ENCODE data around the gene PDE4C. TPM values are rescaled to one million over a fixed set of nuclear protein-coding genes. Genes with fewer than 3 reads are reported as not detected.

PDE4C gene
- total RNA-seq, 1 donor from 2014 or later, result 0.28 TPM

GRCh38 chr19:18208098-18208951 lies 17.9 kb downstream of the PDE4C start:
- Mint-ChIP-seq H3K9me3 (no peaks in the 10 kb centered on the region), H3K36me3 (no peaks in the 10 kb centered on the region), H3K27me3 (ENCODE audit: insufficient read depth, low read depth) (peaks cover 7% of the 10 kb centered on the region), H3K4me1 (peaks cover 17% of the 10 kb centered on the region), H3K4me3 (no peak overlapping the region), H3K27ac (no peak overlapping the region)
- Histone ChIP-seq H3K79me2 (ENCODE audit: low read depth) (no peaks in the 10 kb centered on the region), H3K36me3 (no peaks in the 10 kb centered on the region), H3K27me3 (peaks cover 4% of the 10 kb centered on the region), H2AFZ (replicated peaks) (no peak overlapping the region), H3K27ac (no peak overlapping the region), H3K4me3 (no peak overlapping the region), H3K9ac (no peak overlapping the region), H3F3A (ENCODE audit: low read depth) (peaks cover 29% of the 10 kb centered on the region), H4K20me1 (ENCODE audit: low read depth) (no peaks in the 10 kb centered on the region), H3K4me1 (peaks cover 10% of the 10 kb centered on the region), H3K9me3 (ENCODE audit: low read depth) (no peaks in the 10 kb centered on the region), H3K4me2 (no peak overlapping the region)
- TF ChIP-seq CTCF (IDR thresholded peaks at IDR 0.05) (peak; percentile 60), EZH2phosphoT487 (IDR thresholded peaks at IDR 0.05) (no peak)
- DNase-seq (ENCODE audit: low spot score), result peak; percentile 57

GRCh38 chr19:18206018-18206417 lies 20.2 kb downstream of the PDE4C start:
- TF ChIP-seq EZH2 (IDR thresholded peaks at IDR 0.05) (no peak), EZH2phosphoT487 (IDR thresholded peaks at IDR 0.05) (no peak), CTCF (IDR thresholded peaks at IDR 0.05) (no peak)
- Mint-ChIP-seq H3K9me3 (no peaks in the 10 kb centered on the region), H3K4me1 (peaks cover 25% of the 10 kb centered on the region), H3K27ac (no peak overlapping the region), H3K4me3 (peak overlapping the region; percentile 91), H3K27me3 (ENCODE audit: insufficient read depth, low read depth) (peaks cover 6% of the 10 kb centered on the region), H3K36me3 (peaks cover 2% of the 10 kb centered on the region)
- Histone ChIP-seq H3K79me2 (ENCODE audit: low read depth) (no peaks in the 10 kb centered on the region), H3K27me3 (peaks cover 18% of the 10 kb centered on the region), H4K20me1 (ENCODE audit: low read depth) (no peaks in the 10 kb centered on the region), H3K27ac (no peak overlapping the region), H3K9ac (no peak overlapping the region), H3K4me2 (peak overlapping the region; percentile 80), H2AFZ (replicated peaks) (no peak overlapping the region), H3K9me3 (ENCODE audit: low read depth) (no peaks in the 10 kb centered on the region), H3K4me1 (peaks cover 16% of the 10 kb centered on the region), H3K4me3 (peak overlapping the region; percentile 62), H3F3A (ENCODE audit: low read depth) (peaks cover 34% of the 10 kb centered on the region), H3K36me3 (no peaks in the 10 kb centered on the region)
- DNase-seq (ENCODE audit: low spot score), result no peak

GRCh38 chr19:18205200-18205892 lies 20.9 kb downstream of the PDE4C start:
- Mint-ChIP-seq H3K4me1 (peaks cover 25% of the 10 kb centered on the region), H3K4me3 (peak overlapping the region; percentile 91), H3K27ac (peak overlapping the region; percentile 53), H3K36me3 (peaks cover 2% of the 10 kb centered on the region), H3K27me3 (ENCODE audit: insufficient read depth, low read depth) (peaks cover 4% of the 10 kb centered on the region), H3K9me3 (no peaks in the 10 kb centered on the region)
- DNase-seq (ENCODE audit: low spot score), result peak; percentile 77
- peaks cover 34% of the 10 kb centered on the region for H3F3A ChIP-seq (ENCODE audit: low read depth)
- peak overlapping the region; percentile 80 for H3K4me2 ChIP-seq
- H3K4me3 ChIP-seq, result peak overlapping the region; percentile 62
- H3K9ac ChIP-seq, result no peak overlapping the region
- no peaks in the 10 kb centered on the region for H4K20me1 ChIP-seq (ENCODE audit: low read depth)
- H3K36me3 ChIP-seq, result no peaks in the 10 kb centered on the region
- peaks cover 16% of the 10 kb centered on the region for H3K4me1 ChIP-seq
- H3K27ac ChIP-seq, result peak overlapping the region; percentile 70
- H3K9me3 ChIP-seq (ENCODE audit: low read depth), result no peaks in the 10 kb centered on the region
- H3K27me3 ChIP-seq, result peaks cover 18% of the 10 kb centered on the region
- no peak for TF ChIP-seq CTCF (IDR thresholded peaks at IDR 0.05)
- no peak for TF ChIP-seq EZH2phosphoT487 (IDR thresholded peaks at IDR 0.05)
- no peak for TF ChIP-seq EZH2 (IDR thresholded peaks at IDR 0.05)
- peak overlapping the region; percentile 76 for H2AFZ ChIP-seq (replicated peaks)
- no peaks in the 10 kb centered on the region for H3K79me2 ChIP-seq (ENCODE audit: low read depth)
